Peyer's patch (tissue), 4 donors: ENCODE results near the gene SLC35B3. TPM values are rescaled to one million over a fixed set of nuclear protein-coding genes. Genes with fewer than 3 reads are reported as not detected.
A peak's percentile ranks its signal among the peaks of the same experiment; 100 is the strongest.

Experiments used
- DNase-seq, 3 donors: peaks; one replicate each; pipeline ENCODE4 v3.0.0-alpha.2; 2017 to 2019
- H3K27ac ChIP-seq, 4 donors: fragments of 200-600 bp; sonication (generic); one replicate each; pipeline ENCODE4 v1.5.1; 2016 to 2019
- H3K27me3 ChIP-seq, 2 donors: fragments of 200-600 bp; sonication (generic); one replicate each; pipeline ENCODE4 v1.5.1; 2019
- H3K36me3 ChIP-seq, 3 donors: fragments of 200-600 bp; sonication (generic); one replicate each; pipeline ENCODE4 v1.5.1; 2016 to 2019
- H3K4me1 ChIP-seq, 4 donors: fragments of 200-600 bp; sonication (generic); one replicate each; pipeline ENCODE4 v1.5.1; 2016 to 2019
- H3K4me3 ChIP-seq, 4 donors: fragments of 200-600 bp; sonication (generic); 1 replicate in 3 of 4; 2 replicates in 1 of 4; pipeline ENCODE4 v1.5.1; 2016 to 2019; ENCODE audit warnings: mild to moderate bottlenecking in 1 of 4
- H3K9me3 ChIP-seq, 4 donors: fragments of 200-600 bp; sonication (generic); one replicate each; pipeline ENCODE4 v1.5.1; 2016 to 2019; ENCODE audit warnings: mild to moderate bottlenecking in 1 of 4
- CTCF ChIP-seq, 6 experiments: fragments of 450-650 bp in 4 of 6; fragments of 200-600 bp in 2 of 6; sonication (generic) in 1 of 6; IDR thresholded peaks; one replicate each; pipeline ENCODE4 v1.5.1; 2017 to 2019; ENCODE audit warnings: antibody characterized with exemption in 6 of 6, mild to moderate bottlenecking in 3 of 6, moderate library complexity in 1 of 6
- POLR2A ChIP-seq, 2 donors: fragments of 450-650 bp; IDR thresholded peaks; one replicate each; pipeline ENCODE4 v1.5.1; 2017; ENCODE audit warnings: antibody characterized with exemption in 2 of 2, mild to moderate bottlenecking in 2 of 2, moderate library complexity in 2 of 2
- total RNA-seq, 4 donors: library from RNA; depleted of rRNA; stranded (reverse); fragments of >200 nt; gene quantifications; one replicate each; pipeline ENCODE4 v1.1.0, GENCODE V29; 2016

SLC35B3 gene
- total RNA-seq, 4 donors from 2014 or later = 12.5 to 26.6 (median 16.9) TPM

GRCh38 chr6:8441452-8441851, 6.1 kb upstream of the SLC35B3 start:
- no peak for DNase-seq
- Histone ChIP-seq H3K36me3 (no peaks in the 10 kb centered on the region), H3K27me3 (no peaks in the 10 kb centered on the region), H3K9me3 (no peaks in the 10 kb centered on the region), H3K27ac (no peak overlapping the region), H3K4me3 (no peak overlapping the region), H3K4me1 (no peaks in the 10 kb centered on the region)
- TF ChIP-seq CTCF (IDR thresholded peaks at IDR 0.05) (no peak), POLR2A (IDR thresholded peaks at IDR 0.05) (no peak)

- Histone ChIP-seq H3K4me3 (no peak overlapping the region), H3K27ac (no peak overlapping the region), H3K4me1 (no peaks in the 10 kb centered on the region), H3K9me3 (no peaks in the 10 kb centered on the region), H3K27me3 (no peaks in the 10 kb centered on the region), H3K36me3 (no peaks in the 10 kb centered on the region)
- TF ChIP-seq CTCF (IDR thresholded peaks at IDR 0.05) (no peak), POLR2A (IDR thresholded peaks at IDR 0.05) (no peak)
- DNase-seq = no peak
These were observed 4.4 kb upstream of the SLC35B3 start for GRCh38 chr6:8439601-8440268.

- H3K4me1 ChIP-seq = peaks cover 0 to 12% (median 6%) of the 10 kb centered on the region in 4 donors
These were observed 2.5 kb upstream of the SLC35B3 start for GRCh38 chr6:8437813-8438212.

GRCh38 chr6:8436966-8437365, 1.6 kb upstream of the SLC35B3 start:
- H3K4me1 ChIP-seq = peaks cover 0 to 15% (median 6%) of the 10 kb centered on the region in 4 donors
- H3K27me3 ChIP-seq = no peaks in the 10 kb centered on the region
- no peak overlapping the region for H3K4me3 ChIP-seq
- H3K9me3 ChIP-seq = no peaks in the 10 kb centered on the region
- no peak overlapping the region for H3K27ac ChIP-seq
- TF ChIP-seq POLR2A (IDR thresholded peaks at IDR 0.05) = no peak
- no peak for TF ChIP-seq CTCF (IDR thresholded peaks at IDR 0.05)
- DNase-seq = no peak
- H3K36me3 ChIP-seq = no peaks in the 10 kb centered on the region

More at GRCh38 chr6:8437813-8438212, 2.5 kb upstream of the SLC35B3 start:
- Histone ChIP-seq H3K9me3 (no peaks in the 10 kb centered on the region), H3K27ac (no peak overlapping the region), H3K27me3 (no peaks in the 10 kb centered on the region), H3K4me3 (no peak overlapping the region), H3K36me3 (no peaks in the 10 kb centered on the region)
- DNase-seq = no peak
- no peak for TF ChIP-seq POLR2A (IDR thresholded peaks at IDR 0.05)
- no peak for TF ChIP-seq CTCF (IDR thresholded peaks at IDR 0.05)

- TF ChIP-seq POLR2A (IDR thresholded peaks at IDR 0.05) = no peak
- TF ChIP-seq CTCF (IDR thresholded peaks at IDR 0.05) = no peak
- H3K9me3 ChIP-seq = no peaks in the 10 kb centered on the region
- H3K27me3 ChIP-seq = no peaks in the 10 kb centered on the region
- peak overlapping the region; percentile 80 to 85 (median 83) for H3K27ac ChIP-seq
- peak overlapping the region; percentile 64 to 81 (median 68) for H3K4me3 ChIP-seq
- H3K4me1 ChIP-seq = peaks cover 0 to 15% (median 6%) of the 10 kb centered on the region in 4 donors
- no peak for DNase-seq
- no peaks in the 10 kb centered on the region for H3K36me3 ChIP-seq
These were observed 462 bp upstream of the SLC35B3 start for GRCh38 chr6:8435845-8436168.
